OCI-LY7 (cell line): ENCODE results near the gene PNRC2.
"Not testable (repeated sequence)": the region's sequence is repeated elsewhere in the genome, so short reads cannot be mapped to it uniquely, and the experiment has no call there.

ENCODE experiments used
- CTCF ChIP-seq: fragments of 200-600 bp; sonication (generic); conservative IDR thresholded peaks from 2 replicates; pipeline ENCODE4 v1.5.1; 2014; ENCODE audit warnings: mild to moderate bottlenecking, antibody characterized with exemption, low read length, moderate library complexity, mixed read lengths
- EZH2phosphoT487 ChIP-seq: fragments of 200-600 bp; sonication (generic); IDR thresholded peaks from 2 replicates; pipeline ENCODE4 v1.6.1; 2018; ENCODE audit warnings: low read depth, borderline replicate concordance, mild to moderate bottlenecking, mixed run types, antibody characterized with exemption, low read length, moderate library complexity, mixed read lengths

DNA sequence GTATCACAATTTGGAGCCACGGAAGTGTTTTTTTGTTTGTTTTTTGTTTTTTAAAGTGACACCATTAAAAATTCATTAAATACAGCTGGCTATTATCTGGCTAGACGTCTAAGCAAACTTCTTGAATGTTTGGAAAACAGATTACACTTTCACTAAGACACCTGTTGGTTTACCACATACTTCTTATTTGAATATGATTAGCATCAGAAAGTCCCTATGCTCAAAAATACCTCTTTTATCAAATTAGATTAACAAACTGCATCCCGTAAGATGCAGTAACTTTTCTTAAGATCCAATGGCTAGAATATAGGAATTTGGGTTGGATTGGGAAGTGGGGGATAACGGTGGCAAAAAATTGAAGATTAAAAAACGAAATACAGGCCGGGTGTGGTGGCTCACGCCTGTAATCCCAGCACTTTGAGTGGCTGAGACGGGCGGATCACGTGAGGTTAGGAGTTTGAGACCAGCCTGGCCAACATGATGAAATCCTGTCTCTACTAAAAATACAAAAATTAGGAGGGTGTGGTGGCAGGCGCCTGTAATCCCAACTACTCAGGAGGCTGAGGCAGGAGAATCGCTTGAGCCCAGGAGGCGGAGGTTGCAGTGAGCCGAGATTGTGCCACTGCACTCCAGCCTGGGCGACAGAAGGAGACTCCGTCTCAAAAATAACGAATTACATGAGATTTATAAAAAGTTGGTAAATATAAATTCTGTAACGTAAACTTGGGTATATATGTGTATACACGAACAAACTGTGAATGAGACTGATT lies 1.4 kb upstream of the PNRC2 start:
- TF ChIP-seq CTCF, EZH2phosphoT487: not testable (repeated sequence)
